Activated CD8-positive, alpha-beta memory T cell treated with anti-CD3 and anti-CD28 coated beads for 48 hours (primary cell): ENCODE data around the gene ACOX3.
"Not testable (repeated sequence)": the region's sequence is repeated elsewhere in the genome, so short reads cannot be mapped to it uniquely, and the experiment has no call there.

Experiments
- DNase-seq, 3 experiments: peaks; one replicate each; pipeline ENCODE4 v3.0.0-alpha.2; 2020; ENCODE audit warnings: low read depth in 2 of 3, low spot score in 2 of 3

ACOX3 gene

GRCh38 chr4:8342651-8343261 lies 97.8 kb downstream of the ACOX3 start:
- DNase-seq, result no peak

- DNase-seq, result no peak
Measured at GRCh38 chr4:8341691-8342090, 98.8 kb downstream of the ACOX3 start.

GRCh38 chr4:8341281-8341680 lies 99.2 kb downstream of the ACOX3 start:
- DNase-seq, result not testable (repeated sequence)

- DNase-seq, result no peak
Measured at GRCh38 chr4:8340781-8341241, 99.7 kb downstream of the ACOX3 start.

- no peak for DNase-seq
Measured at GRCh38 chr4:8338351-8338961, 102.1 kb downstream of the ACOX3 start.

GRCh38 chr4:8336412-8337075 lies 104.0 kb downstream of the ACOX3 start:
- no peak for DNase-seq

GRCh38 chr4:8335848-8336247 lies 104.7 kb downstream of the ACOX3 start:
- no peak for DNase-seq

- DNase-seq, result no peak
Measured at GRCh38 chr4:8334786-8335460, 105.6 kb downstream of the ACOX3 start.

- no peak for DNase-seq
Measured at GRCh38 chr4:8333726-8334460, 106.6 kb downstream of the ACOX3 start.

GRCh38 chr4:8332891-8333331 lies 107.6 kb downstream of the ACOX3 start:
- DNase-seq, result no peak

- no peak for DNase-seq
Measured at GRCh38 chr4:8332038-8332857, 108.3 kb downstream of the ACOX3 start.

- no peak for DNase-seq
Measured at GRCh38 chr4:8331575-8331955, 109.0 kb downstream of the ACOX3 start.

GRCh38 chr4:8330821-8331574 lies 109.5 kb downstream of the ACOX3 start:
- no peak for DNase-seq

- no peak for DNase-seq
Measured at GRCh38 chr4:8329859-8330761, 110.4 kb downstream of the ACOX3 start.

GRCh38 chr4:8329560-8329858 lies 111.0 kb downstream of the ACOX3 start:
- no peak for DNase-seq

- no peak for DNase-seq
Measured at GRCh38 chr4:8328866-8329559, 111.5 kb downstream of the ACOX3 start.

GRCh38 chr4:8328456-8328855 lies 112.1 kb downstream of the ACOX3 start:
- DNase-seq, result no peak

GRCh38 chr4:8326206-8326605 lies 114.3 kb downstream of the ACOX3 start:
- no peak for DNase-seq
